Measurements from ENCODE around the gene TRABD.

DNA sequence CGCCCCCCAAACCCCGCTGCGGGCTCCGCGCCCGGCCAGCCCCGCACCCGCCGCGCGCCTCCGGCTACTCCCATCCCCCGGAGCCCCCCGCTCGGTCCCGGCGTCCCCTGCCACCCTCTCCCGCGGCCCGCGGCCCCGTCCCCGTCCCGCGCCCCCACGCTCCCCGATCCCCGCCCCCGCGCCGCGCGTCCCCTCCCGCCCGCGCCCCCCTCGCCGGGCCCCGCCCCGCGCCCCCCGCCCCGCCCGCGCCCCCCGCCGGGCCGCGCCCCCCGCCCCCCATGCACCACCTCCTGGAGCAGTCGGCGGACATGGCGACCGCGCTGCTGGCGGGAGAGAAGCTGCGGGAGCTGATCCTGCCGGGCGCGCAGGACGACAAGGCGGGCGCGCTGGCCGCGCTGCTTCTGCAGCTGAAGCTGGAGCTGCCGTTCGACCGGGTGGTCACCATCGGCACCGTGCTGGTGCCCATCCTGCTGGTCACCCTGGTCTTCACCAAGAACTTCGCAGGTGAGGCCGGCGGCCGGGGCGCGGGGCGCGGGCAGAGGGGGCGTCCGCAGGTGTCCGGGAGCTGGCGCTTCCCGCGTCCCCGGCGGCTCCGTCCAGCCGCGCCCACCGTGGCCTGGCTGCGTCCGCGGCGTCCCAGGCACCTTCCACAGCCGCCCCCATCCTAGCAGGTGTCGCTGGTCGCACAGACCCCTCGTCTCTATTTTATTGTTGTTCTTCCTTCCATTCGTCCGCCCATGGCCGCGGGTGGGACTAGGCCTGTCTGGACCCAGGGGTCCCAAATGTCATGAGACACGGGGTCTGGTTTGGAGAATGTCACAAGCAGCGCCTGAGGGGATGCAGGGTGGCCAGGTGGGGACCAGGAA lies 15.0 kb upstream of the TRABD start, which contains the start of gene PANX2:
- TF ChIP-seq EP300 (IDR thresholded peaks at IDR 0.05) (no peak), CTCF (IDR thresholded peaks at IDR 0.05) (no peak), POLR2A (IDR thresholded peaks at IDR 0.05) (no peak)
